ENCODE results near the gene ACOX3.

- no peak for TF ChIP-seq CTCF (optimal IDR thresholded peaks at IDR 0.05 in 1 of 3, IDR thresholded peaks at IDR 0.05 in 1 of 3, conservative IDR thresholded peaks at IDR 0.05 in 1 of 3; ENCODE audit: extremely low read depth in 1 of 3, insufficient read depth in 2 of 3, low read length in 3 of 3)
- TF ChIP-seq EZH2 (IDR thresholded peaks at IDR 0.05; ENCODE audit: low read length), result no peak
Measured at GRCh38 chr4:8333726-8334460, 106.6 kb downstream of the ACOX3 start.

Measured in keratinocyte (primary cell).